GM19467 (cell line): ENCODE measurements around the gene NADSYN1.

Experiments used
- ATAC-seq: cut with Tn5 transposase; IDR thresholded peaks from one replicate; pipeline ENCODE4 v1.9.1; 2021; ENCODE audit warnings: mild to moderate bottlenecking, moderate library complexity; ENCODE audit not compliant: unreplicated experiment

The NADSYN1 gene

GRCh38 chr11:71472357-71472885, 19.4 kb downstream of the NADSYN1 start:
- ATAC-seq = no peak

GRCh38 chr11:71472941-71473792, 20.2 kb downstream of the NADSYN1 start:
- no peak for ATAC-seq

DNA sequence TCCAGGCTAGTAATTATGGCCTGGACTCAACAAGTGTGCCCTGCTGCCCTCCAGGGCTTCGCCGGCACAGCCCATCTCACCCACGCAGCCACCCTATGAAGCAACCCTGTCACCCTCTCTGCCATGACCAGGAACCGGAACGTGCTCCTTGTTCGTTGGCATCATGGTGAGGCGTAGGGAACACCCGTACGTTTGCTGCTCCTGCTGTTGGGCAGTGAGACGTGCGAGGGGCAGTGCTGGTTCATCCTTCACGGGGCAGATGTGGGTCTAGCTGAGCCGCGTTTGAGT, 20.7 kb downstream of the NADSYN1 start:
- ATAC-seq = no peak

- no peak for ATAC-seq
These were observed 21.3 kb downstream of the NADSYN1 start for GRCh38 chr11:71474141-71474770.

GRCh38 chr11:71474771-71475483, 21.9 kb downstream of the NADSYN1 start:
- no peak for ATAC-seq

- ATAC-seq = no peak
These were observed 23.0 kb downstream of the NADSYN1 start for GRCh38 chr11:71476031-71476430.

- ATAC-seq = no peak
These were observed 24.1 kb downstream of the NADSYN1 start for GRCh38 chr11:71476926-71477640.

DNA sequence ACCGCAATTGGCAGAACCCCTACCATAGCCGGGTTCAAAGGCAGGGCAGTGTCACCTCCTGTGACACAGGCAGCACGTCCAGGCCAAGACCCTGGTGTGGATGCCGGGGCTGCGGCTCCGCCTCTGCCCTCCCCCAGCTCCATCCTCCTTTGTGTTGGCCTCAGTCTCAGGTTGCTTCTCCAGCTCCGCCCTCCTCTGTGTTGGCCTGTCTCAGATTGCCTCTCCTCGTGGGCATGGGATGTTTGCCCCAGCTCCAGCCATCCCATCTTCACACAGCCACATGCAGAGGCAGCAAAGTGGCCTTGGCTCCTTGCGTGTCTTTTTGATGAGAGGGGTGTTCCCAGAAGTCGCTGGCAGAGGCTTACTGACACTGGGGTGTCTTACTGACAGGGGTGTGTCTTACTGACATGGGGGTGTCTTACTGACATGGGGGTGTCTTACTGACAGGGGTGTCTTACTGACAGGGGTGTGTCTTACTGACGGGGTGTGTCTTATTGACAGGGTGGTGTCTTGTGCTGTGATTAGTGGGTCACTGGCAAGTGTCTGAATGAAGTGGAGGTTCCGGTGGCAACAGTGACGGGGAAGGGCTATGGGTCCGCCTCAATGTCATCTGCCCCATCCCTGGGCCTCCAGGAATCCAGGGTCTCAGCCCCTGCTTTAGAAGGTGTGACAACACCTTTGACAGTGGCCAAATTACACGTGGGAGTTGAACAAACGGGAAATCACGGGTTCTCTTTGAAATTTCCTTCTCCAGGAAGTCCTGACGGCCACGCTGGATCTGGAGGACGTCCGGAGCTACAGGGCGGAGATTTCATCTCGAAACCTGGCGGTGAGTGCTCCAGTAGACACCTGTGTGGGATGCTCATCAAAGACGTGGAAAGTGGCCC, 24.9 kb downstream of the NADSYN1 start:
- ATAC-seq = no peak

DNA sequence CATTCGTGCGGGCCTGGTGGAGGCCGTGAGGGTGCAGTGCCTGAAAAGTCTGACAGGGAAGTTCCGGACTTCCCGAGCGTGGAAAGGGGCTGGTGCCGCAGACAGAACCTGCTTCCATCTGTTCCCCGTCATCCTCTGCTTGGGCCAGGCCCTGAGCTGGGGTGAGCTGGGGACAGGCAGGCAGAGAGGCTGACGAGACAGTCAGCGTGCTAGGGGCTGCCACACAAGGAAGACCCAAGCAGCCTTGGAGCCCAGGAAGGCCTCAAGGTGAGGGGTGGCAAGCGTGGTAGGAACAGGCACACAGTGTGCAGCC, 25.5 kb downstream of the NADSYN1 start:
- no peak for ATAC-seq

- ATAC-seq = no peak
These were observed 28.3 kb downstream of the NADSYN1 start for GRCh38 chr11:71481101-71481960.

DNA sequence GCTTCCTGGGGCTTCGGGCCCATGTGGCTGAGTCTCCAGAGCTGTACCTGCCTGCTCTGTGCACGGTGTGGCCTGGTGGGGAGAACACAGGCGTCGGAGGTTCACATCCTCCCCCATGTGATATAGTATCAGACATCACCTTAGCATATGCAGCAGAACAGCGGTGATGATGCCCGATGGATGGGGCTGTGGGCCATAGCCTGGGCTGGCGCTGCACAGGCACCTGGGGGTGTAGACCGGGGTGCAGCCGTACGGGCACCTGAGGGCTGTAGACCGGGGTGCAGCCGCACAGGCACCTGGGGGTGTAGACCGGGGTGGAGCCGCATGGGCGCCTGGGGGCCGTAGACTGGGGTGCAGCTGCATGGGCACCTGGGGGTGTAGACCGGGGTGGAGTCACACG, 29.2 kb downstream of the NADSYN1 start:
- ATAC-seq = no peak

- ATAC-seq = no peak
These were observed 29.9 kb downstream of the NADSYN1 start for GRCh38 chr11:71482746-71483364.

DNA sequence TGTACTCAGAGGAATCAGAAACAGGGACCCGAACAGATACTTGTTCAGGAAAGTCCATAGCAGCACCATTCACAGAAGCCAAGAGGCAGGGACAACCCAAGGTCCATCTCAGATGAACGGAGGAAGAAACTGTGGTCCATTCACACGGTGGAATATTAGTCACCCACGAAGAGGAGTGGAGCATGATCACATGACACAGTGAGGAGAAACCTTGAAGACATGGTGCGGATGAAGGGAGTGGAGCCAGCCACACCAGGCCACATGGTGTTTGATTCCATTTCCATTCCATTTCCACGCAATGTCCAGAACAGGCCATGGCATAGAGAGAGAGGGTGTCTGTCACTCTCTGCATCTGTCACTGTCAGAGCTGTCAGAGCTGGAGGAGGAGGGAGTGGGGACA, 30.7 kb downstream of the NADSYN1 start:
- no peak for ATAC-seq

DNA sequence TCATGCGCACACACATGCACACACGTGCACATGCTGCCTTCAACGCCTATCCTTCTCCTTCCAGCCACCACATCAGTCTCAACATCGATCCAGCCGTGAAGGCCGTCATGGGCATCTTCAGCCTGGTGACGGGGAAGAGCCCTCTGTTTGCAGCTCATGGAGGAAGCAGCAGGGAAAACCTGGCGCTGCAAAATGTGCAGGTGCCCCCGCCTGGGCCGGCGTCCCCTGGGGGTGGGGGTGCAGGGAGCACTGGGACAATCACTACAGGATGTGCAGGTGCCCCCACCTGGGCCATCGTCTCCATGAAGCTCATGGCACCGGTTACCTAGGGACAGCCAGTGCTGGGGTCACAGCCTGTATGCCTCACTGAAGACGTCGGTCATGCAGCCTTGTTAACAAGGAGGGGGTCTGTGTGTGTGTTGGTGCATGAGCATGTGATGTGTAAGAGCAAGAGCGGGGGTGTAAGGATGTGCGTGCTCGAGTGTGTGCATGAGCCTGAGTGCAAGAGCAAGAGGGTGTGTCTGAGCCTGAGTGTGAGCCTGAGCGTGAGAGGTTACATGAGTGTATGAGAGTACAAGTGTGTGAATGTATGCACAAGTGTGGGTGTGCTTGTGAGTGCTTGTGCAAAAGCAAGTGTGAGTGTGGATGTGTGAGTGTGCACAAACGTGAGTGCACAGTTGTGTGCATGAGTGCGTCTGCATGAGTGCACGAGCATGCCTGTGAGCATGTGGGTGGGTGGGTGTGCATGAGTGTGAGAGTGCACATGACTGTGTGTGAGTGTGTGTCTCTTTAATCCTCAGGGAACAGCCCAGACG, 31.5 kb downstream of the NADSYN1 start:
- ATAC-seq = no peak

GRCh38 chr11:71485063-71485399, 32.0 kb downstream of the NADSYN1 start:
- ATAC-seq = no peak

GRCh38 chr11:71485466-71485865, 32.5 kb downstream of the NADSYN1 start:
- no peak for ATAC-seq

DNA sequence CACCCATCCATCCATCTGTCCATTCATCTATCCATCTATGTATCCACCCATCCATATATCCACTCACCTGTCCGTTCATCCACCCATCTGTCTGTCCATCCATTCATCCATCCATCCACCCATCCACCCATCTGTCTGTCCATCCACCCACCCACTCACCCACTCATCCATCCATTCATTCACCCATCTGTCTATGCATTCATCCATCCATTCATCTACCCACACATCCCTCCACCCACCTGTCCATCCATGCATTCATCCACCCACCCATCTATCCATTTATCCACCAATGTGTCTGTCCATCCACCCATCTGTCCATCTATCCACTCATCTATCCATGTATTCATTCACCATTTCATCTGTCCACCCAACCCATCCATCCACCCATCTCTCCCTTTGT, 33.3 kb downstream of the NADSYN1 start:
- no peak for ATAC-seq

- ATAC-seq = no peak
These were observed 35.8 kb downstream of the NADSYN1 start for GRCh38 chr11:71488681-71489270.
